HG03565 (cell line): ENCODE results near the gene SSBP4.

ENCODE experiments used
- ATAC-seq: cut with Tn5 transposase; IDR thresholded peaks from one replicate; pipeline ENCODE4 v1.9.1; 2021; ENCODE audit warnings: mild to moderate bottlenecking, moderate library complexity; ENCODE audit not compliant: unreplicated experiment

SSBP4 gene

DNA sequence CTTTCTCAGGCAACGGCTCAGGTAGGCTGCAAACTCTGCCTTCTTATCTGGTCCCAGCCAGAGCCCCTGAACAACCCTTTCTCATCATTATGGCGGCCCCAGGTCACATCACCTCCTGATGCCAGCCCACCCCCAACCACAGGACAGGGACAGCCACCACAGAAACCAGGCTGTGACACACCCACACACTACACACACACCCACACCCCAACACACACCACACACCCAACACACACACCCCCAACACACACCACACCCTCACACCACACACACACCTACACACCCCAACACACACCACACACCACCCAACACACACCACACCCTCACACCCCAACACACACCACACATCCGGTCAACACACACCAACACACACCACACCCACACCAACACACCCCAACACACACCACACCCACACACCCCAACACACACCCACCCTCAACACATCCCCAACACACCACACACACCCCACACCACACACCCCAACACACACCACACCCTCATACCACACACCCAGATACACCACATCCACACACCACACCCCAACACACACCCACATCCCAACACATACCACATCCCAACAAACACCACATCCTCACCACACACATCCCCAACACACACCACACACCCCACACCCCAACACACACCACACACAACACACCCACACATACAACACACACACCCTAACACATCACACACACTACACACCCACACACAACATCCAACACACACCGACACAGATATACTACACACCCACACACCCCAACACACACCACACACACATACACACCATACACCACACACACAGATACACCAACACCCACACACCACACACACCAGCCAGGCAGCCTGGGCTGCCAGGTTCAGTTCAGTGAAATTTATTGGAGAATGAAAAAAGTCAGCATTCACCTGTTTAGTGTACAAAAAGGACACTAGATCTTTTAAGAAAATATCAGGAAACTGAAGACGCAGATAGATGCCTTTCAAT is 22.9 kb downstream of the SSBP4 start:
- ATAC-seq, result no peak

DNA sequence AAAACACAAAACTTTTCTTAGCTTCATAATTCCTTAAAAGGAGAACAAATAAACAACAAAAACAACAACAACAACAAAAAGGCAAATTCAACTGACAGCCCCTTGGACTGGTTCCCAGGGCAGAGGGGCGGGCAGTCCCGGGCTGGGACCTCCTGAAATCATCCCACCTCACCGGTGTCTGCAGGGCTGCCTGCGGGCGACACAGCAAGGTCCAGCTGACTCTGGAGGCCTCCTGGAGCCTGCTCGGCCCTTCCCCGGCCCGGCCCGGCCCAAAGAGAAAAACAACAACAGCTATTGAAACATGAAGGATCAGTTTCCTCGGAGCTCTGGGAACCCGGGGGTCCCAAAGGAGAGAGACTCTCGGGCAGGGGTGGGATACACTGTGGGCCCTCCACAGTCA is 23.7 kb downstream of the SSBP4 start:
- ATAC-seq, result no peak

DNA sequence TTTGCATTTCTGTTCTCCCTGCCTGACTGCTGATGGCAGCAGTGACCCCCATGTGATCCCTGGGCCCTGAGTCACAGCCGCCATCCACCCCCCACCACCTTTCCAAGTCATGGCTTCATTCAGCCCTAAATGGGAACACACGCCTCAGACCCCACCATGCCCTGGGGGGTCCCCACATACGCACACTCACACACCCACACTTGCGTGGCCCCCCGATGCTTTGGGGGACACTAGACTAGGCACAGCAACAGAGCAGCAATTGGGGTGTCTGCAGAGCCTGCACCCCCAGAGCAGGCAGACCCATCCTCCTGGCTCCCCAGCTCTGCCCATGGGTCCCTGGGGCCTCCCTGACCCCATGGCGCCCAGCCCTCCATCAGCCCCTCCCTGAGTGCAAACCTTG is 24.2 kb downstream of the SSBP4 start:
- ATAC-seq, result no peak

DNA sequence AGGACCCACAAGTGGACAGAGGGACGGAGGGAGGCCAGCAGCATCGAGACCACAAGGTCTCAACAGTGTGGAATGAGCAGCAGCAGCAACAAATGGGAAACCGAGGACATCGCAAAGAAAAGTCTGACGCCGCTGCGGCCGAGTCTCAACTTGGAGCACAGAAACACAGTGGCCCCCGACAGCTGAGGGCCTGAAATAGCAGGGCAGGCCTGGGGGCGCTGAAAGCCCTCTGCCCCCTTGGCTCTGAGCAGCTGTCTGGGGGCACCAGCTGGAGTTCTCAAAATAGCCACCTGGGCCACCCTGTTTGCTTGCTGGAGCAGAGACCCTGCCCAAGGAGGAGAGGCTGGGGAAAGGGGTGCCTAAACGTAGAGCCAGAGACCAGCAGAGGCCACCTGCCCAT is 24.6 kb downstream of the SSBP4 start:
- ATAC-seq, result no peak

DNA sequence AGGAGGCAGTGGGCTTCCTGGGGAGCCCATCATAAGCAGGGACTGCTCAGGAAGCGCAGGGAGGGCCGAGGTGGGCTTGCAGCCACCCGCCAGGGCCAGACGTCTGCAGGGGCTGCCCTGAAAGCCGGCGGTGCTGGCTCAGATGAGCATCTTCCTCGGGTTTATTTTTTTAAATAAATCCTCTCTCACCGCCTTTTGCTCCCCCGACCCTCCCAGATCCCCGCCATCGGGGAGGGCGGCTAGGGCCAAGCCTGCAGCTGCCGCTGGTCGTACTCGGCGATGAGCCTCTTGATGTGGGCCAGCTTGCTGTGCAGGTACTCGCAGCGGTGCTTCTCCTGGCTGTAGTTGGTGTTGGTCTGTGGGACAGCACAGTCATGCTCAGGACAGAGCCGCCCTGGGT is 25.3 kb downstream of the SSBP4 start:
- no peak for ATAC-seq

DNA sequence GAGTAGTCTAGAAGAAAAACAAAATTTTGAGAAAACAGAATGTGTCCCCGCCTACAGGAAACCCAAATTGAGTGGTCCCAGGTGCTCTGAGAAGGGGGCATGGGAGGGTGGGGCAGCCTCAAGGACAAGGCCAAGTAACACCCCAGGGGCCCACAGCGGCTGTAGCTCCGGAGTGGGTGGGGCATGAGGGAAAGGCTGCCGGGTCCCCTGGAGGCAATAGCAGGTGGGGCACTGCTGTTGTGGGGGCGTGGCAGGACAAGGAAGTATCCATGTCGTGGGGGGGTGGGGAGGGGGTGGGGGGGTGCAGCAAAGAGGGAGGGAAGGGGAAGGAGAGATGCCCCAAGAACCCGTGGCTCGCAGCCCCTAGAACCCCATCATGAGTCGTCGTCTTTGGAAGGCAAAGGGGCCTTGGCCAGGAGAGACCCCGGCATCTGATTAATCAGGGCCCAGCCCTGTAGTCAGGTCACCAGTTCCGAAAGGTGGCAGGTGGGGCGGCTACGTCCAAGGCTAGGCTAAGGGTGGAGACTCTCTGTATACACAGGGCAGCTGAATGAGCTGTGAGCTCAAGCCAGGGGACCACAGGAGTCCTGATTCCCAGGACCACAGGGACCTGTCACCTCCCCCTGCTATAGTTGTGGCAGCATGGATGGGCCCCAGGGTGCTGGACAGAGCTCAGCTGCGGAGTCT is 26.2 kb downstream of the SSBP4 start:
- no peak for ATAC-seq

DNA sequence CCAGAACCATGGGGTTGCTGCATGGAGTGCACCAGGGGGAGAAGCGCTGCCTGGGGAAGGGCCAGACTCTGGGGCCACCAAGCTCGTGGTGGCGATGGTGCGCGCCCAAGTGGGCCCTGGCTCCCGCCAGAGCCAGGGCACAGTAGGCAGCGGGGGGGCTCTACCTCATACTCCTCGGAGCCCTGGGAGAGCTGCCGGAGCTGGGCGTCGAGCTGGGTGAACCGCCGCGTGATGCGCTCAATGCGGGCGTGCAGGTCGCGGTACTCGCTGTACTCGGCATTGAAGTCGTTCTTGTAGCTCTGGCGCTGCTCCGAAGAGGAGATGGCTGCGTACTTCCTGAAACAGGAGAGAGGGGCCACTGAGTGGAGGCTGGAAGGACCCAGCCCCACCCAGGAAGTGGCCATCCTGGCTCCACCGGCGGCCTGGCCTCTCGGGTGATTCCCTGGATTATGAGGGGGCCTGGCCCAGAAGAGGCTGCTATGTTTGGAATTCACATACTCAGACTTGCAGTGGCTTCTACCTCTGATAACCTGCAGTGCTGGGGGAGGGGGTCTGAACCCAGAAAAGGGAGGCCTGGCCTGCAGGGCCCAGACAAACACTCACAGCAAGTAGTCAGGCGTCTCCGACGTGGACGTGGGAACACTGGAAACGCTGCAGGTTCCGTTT is 27.1 kb downstream of the SSBP4 start:
- ATAC-seq, result no peak

DNA sequence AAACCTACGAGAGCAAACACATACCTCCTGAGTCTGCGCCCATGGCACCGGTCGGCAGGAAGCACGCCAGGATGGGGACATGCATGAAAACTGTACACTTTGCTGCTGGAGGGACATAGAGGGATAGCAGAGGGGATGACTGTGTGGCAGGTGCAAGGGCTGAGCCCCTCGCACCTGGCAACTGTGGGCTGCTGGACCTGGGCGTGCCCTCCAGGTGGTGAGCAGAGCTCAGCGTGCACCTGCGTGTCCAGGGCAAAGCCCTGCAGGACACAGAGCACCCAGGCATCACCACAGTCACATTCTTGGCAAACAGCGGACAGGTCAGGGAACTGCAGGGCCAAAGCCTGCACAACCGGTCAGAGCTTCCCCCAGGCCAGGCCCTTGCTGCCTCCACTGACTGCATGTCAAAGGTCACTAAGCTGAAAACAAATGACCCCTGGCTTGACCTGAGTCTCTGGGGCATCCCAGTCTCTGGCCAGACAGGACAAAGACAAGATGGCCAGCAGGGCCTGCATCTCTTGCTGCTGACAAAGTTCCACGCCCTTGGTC is 27.7 kb downstream of the SSBP4 start:
- ATAC-seq, result no peak

DNA sequence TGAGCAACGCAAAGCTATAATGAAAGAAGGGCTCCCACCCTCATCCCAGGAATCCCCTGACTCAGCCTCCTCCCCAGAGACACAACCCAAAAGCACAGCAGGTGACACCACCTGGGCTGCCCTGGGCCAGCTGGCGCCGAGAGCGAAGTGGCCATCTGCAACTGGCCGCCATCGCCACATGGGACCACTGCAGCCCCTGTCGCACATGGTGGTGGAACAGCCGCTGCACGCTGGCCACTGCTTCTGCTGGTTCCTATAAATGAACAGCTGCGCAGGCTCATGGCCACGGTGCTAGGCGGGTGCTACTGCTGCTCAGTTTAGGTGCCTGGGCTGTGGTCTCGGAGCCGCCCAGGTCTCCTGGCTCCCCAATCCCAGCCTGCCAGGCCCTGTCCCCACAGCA is 30.4 kb downstream of the SSBP4 start:
- no peak for ATAC-seq

DNA sequence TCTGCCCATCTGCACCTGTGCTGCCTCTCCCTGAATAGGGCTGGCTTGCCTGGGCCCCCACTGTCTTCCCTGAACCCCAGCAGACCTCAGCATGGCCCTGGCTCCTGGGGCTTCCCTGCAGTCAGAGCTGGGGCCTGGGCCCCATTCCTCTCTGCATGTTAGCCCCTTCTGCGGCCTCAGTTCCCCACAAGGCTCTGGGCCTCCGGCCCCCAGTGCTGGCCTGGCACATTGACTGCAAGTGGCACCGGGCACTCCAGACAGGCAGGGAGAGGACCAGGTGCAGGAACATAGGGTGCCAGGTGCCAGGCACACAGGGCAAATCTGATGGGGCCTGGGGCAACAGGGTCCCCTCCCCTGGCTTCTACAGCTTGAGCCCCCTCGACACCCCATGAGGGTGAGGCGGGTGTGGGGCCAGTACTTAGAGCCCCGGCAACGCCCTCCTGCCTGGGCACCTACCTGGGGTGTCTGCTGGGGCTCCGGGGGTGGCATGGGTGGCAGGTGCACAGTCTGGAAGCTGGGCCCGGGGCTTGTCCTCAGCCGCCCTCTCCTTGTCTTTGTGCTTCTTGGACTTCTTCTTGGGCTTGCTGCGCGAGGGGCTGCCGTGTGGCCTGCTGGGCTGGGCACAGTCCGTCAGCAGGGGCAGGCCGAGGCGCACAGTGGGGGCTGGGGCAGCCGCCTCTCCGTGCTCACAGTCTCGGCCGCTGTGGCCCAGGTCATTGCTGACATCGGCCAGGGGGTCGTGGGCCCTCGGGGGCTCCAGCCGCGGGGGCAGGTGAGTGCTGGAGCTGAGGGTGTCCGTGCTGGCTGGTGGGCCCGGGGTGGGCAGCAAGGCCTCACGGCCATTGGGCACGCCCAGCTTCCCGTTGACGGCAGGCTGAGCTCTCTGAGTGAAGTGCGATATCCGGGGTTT is 31.1 kb downstream of the SSBP4 start:
- no peak for ATAC-seq

DNA sequence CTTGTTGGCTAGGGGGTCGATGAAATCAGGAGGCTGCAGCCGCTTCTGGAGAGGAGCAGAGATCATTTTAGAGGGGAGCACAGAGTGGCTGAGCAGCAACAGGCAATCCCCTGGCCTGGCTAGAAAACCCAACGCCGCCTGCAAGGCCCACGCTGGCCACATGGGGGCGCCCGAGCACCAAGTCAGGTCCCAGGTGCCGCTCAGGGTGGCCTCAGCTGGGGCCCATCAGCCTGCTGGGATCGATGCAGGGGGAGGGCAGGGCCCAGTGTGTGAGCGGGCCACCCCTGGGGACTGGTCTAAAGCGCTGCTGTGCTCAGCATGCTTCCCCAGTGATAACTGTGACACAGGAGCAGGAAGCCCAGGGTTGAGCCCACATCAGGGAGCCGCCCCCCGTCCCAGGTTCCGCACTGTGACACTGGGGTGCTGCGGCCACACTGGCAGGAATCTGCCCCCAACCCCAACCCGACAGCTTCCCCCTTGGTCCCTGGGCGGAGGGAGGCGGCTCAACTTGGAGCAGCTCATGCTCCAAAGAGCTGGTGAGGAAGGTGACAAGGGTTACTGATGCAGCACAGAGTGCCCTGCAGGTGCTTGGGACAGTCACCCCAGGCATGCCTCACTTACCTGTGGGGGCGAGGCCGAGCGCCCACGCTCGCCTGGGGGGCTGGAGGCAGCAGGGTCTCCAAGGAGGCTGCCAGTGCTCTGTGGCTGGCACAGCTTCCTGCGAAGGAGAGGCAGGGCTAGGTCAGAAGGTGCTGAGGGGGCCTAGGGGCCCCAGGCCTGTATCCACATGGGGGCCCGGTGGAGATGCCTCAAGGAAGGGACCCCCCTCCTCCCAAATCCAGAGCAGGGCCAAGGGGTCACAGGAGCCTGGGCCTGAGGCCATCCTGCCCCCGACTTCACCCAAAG is 32.0 kb downstream of the SSBP4 start:
- no peak for ATAC-seq

DNA sequence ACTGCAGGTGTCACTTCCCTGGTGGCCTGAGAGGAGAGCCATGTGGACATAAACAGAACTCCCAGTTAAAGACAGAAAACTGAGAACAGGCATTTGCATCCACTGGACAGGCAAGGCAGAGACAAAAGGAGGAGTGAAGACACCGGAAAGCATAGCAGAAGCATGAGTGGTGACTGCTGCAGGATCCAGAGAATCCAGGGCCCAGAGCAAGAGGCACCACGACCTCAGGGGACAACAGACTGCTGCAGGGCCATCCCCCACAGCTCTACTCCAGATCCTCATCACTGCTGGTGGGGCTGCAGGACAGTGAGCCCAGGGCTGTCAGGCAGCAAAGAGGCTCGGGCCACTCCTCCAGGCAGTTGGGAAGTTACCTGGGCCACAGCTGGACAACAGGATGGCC is 33.2 kb downstream of the SSBP4 start:
- ATAC-seq, result no peak

DNA sequence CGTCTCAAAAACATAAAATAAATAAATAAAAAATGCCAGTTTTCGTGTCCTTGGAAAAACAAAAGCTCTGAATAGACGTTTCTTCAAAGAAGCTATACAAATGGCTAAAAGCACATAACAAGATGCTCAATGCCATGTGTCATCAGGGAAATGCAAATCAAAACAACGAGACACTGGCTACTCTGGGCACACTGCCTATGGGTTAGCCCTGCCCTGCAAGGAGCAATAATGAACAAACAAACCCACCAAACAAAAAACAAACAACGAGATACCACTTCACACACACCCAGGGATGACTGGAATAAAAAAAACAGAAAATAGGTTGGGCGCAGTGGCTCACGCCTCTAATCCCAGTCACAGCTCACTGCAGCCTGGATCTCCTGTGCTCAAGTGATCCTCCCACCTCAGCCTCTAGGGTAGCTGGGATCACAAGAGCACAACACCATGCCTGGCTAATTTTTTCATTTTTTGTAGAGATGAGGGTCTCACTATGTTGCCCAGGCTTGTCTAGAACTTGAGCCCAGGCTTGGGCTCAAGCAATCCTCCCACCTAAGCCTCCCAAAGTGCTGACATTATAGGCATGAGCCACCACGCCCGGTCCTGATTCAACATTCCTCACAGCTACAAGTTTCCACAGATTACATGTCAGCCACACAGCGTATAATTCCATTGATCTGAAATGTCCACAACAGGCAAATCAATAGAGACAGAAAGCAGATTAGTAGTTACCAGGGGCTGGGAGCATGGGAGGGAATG is 34.2 kb downstream of the SSBP4 start:
- ATAC-seq, result no peak

DNA sequence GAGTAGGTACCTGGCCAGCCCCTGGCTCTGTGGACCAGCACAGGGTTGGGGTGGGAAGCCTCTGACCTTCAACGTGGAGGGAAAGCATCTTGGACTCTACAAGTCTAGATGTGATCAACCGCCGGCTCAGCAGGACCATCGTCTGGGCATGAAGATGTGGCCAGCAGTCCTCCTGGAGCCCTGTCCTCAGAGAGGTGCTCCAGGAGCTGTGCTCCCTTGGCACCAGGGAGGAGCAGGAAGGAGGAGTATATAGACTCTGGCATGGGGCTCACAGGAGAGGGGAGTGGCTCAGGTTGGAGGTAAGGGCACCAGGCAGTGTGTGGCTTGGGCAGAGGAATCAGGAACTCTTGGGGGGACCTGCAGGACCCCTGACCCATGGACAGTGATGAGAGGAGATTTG is 37.1 kb downstream of the SSBP4 start:
- no peak for ATAC-seq

DNA sequence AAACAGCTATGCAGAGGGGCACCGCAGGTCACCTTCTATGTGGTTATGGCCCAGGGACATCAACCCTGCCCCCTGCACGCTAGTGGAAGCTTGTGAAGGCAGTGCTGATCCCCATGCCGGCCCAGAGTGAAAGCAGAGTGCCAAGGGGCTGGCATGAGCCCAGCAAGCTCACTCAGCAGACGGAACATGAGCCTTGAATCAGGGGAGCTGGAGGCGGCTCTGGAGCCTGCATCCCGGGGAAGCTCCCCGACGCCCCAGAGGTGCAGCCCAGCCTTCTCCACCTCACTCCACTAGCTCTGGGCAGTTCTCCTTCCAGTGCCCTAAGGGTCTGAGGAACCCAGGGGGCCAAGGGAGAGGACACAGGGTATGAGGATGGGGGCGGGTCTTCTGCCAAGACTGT is 37.8 kb downstream of the SSBP4 start:
- no peak for ATAC-seq

DNA sequence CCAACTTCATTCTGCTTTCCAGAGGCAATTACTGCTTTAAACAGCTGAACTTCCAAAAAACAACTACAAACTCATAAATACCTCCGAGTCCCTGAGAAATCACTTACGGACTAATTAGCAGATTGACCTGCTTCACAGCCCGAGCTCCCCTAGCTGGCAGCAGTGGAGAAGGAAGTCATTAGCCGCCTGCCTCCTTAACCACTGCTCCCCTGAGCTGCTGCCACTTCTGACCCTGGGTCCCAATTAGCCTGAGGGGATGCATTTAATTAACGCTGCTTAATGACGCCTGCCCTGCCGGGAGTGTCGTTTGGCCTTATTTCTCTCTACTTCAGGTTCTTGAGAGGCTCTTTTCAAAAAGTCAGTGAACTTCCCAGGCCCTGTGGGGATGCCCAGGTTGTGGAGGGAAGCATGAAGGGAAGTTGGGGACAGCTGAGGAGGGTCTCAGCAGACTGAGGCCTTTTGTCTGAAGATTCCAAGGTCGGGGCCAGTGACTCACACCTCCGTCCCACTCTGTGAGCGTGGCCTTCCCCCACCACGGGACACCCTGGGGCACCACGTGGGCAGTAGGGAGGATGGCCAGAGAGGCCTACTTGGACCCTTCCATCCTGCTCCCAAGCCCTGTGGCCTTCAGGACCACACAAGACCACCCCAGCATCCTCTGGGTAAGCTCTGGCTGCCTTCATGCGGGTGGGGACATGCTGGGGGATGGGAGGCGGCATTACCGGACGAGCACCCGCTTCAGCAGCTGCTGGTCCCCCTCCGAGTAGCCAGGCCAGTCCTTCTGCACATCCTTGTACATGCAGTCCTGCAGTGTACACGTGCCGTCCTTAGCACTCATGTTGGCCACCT is 38.5 kb downstream of the SSBP4 start:
- ATAC-seq, result no peak

DNA sequence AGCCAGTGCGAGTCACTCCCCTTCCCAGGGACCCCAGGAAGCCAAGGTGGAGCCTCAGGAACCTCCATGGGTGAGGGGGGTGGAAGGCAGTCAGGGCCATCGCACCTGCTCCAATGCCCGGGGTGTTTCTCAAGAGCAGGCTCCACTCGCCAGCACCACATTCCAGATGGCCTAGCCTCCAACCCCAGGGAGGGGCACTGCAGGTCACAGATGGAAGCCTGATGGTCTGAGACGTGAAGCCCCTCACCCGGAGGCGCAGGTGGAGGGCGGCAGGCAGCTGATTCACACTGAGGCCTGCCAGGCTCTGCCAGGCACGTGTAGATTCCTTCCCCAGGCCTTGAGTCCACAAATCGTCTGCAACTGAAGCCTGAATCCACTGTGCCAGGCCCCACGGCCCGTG is 41.7 kb downstream of the SSBP4 start:
- ATAC-seq, result no peak

DNA sequence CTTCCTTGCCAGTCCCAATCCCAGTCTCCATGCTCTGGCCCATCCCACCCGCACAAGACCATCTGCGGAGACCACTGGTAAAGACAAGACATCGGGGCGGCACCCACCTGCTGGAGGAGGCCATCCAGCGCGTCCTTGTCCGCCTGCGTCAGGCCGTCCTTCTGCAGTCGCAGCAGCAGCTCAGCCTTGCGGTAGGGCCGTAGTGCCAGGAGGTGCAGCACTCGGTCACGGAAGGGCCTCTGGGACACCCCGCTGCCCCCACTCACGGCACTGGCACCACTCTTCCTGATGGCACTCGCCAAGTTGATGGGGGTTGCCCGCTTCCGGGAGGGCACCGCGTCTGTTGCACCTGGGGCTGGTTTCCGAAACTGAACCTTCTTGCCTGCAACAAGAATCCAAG is 42.3 kb downstream of the SSBP4 start:
- no peak for ATAC-seq
